Neuronal stem cell (in vitro differentiated cells): ENCODE data around the gene PLD6.

Experiments
- DNase-seq: peaks from one replicate; pipeline ENCODE4 v3.0.0-alpha.2; 2013; ENCODE audit warnings: low spot score
- H2AFZ ChIP-seq: one replicate; pipeline ENCODE4 v1.6.1; 2013; ENCODE audit warnings: mild to moderate bottlenecking, low read length, inconsistent platforms
- H2AK5ac ChIP-seq: 2 replicates; pipeline ENCODE4 v1.6.1; 2013; ENCODE audit warnings: low read depth, mild to moderate bottlenecking, inconsistent platforms, low read length, moderate library complexity, mixed read lengths
- H2BK120ac ChIP-seq: 2 replicates; pipeline ENCODE4 v1.6.1; 2013; ENCODE audit warnings: low read depth, mild to moderate bottlenecking, inconsistent platforms, low read length, moderate library complexity, mixed read lengths
- H2BK12ac ChIP-seq: one replicate; pipeline ENCODE4 v1.6.1; 2013; ENCODE audit warnings: low read length, inconsistent platforms
- H2BK15ac ChIP-seq: 2 replicates; pipeline ENCODE4 v1.6.1; 2013; ENCODE audit warnings: mild to moderate bottlenecking, low read length, inconsistent platforms, mixed read lengths
- H2BK5ac ChIP-seq: one replicate; pipeline ENCODE4 v1.6.1; 2013; ENCODE audit warnings: inconsistent platforms, mild to moderate bottlenecking, low read length, moderate library complexity
- H3K14ac ChIP-seq: one replicate; pipeline ENCODE4 v1.6.1; 2013; ENCODE audit warnings: low read length, inconsistent platforms
- H3K18ac ChIP-seq: 2 replicates; pipeline ENCODE4 v1.6.1; 2013; ENCODE audit warnings: low read length, inconsistent platforms
- H3K23ac ChIP-seq: 2 replicates; pipeline ENCODE4 v1.6.1; 2013; ENCODE audit warnings: low read depth, mild to moderate bottlenecking, mixed read lengths, low read length, inconsistent platforms; ENCODE audit not compliant: poor library complexity
- H3K27ac ChIP-seq: replicated peaks from 3 replicates; pipeline ENCODE4 v1.5.1; 2013; ENCODE audit warnings: low read length, inconsistent platforms
- H3K27me3 ChIP-seq, 3 experiments: 2 replicates each; pipeline ENCODE4 v1.6.1; 2013; ENCODE audit warnings: low read length in 3 of 3, mild to moderate bottlenecking in 2 of 3, inconsistent platforms in 1 of 3, low read depth in 1 of 3, mixed read lengths in 1 of 3, moderate library complexity in 1 of 3; ENCODE audit not compliant: control insufficient read depth in 3 of 3, insufficient read depth in 3 of 3
- H3K36me3 ChIP-seq, 2 donors: replicated peaks in 1 of 2; 2 replicates each; pipeline ENCODE4 v1.6.1; 2013; ENCODE audit warnings: low read length in 2 of 2; ENCODE audit not compliant: control insufficient read depth in 2 of 2, insufficient read depth in 2 of 2
- H3K4ac ChIP-seq: 2 replicates; pipeline ENCODE4 v1.6.1; 2013; ENCODE audit warnings: inconsistent platforms, mild to moderate bottlenecking, low read length, moderate library complexity
- H3K4me1 ChIP-seq, 2 donors: 1 replicate in 1 of 2; 2 replicates in 1 of 2; pipeline ENCODE4 v1.6.1; 2013; ENCODE audit warnings: low read length in 2 of 2, low read depth in 1 of 2; ENCODE audit not compliant: control insufficient read depth in 2 of 2, insufficient read depth in 1 of 2
- H3K4me2 ChIP-seq: one replicate; pipeline ENCODE4 v1.6.1; 2013; ENCODE audit warnings: mild to moderate bottlenecking, low read length, inconsistent platforms; ENCODE audit not compliant: insufficient read depth, poor library complexity, severe bottlenecking
- H3K4me3 ChIP-seq, 2 donors: 2 replicates each; pipeline ENCODE4 v1.5.1; 2013; ENCODE audit warnings: low read length in 2 of 2, mild to moderate bottlenecking in 2 of 2, inconsistent platforms in 1 of 2, moderate library complexity in 1 of 2
- H3K79me1 ChIP-seq: one replicate; pipeline ENCODE4 v1.6.1; 2013; ENCODE audit warnings: low read depth, mild to moderate bottlenecking, inconsistent platforms, low read length, moderate library complexity
- H3K9ac ChIP-seq: one replicate; pipeline ENCODE4 v1.6.1; 2013; ENCODE audit warnings: mild to moderate bottlenecking, low read depth, low read length, inconsistent platforms; ENCODE audit not compliant: poor library complexity
- H3K9me3 ChIP-seq, 2 donors: replicated peaks in 1 of 2; 2 replicates each; pipeline versions ENCODE3 to v1.6.1; 2013; ENCODE audit warnings: low read length in 2 of 2, mild to moderate bottlenecking in 2 of 2, inconsistent platforms in 1 of 2, low read depth in 1 of 2, mixed read lengths in 1 of 2, moderate library complexity in 1 of 2; ENCODE audit not compliant: control insufficient read depth in 2 of 2, insufficient read depth in 1 of 2
- H4K8ac ChIP-seq: one replicate; pipeline ENCODE4 v1.6.1; 2013; ENCODE audit warnings: low read depth, mild to moderate bottlenecking, inconsistent platforms, low read length, moderate library complexity
- H4K91ac ChIP-seq: one replicate; pipeline ENCODE4 v1.6.1; 2013; ENCODE audit warnings: low read length, low read depth, mild to moderate bottlenecking, inconsistent platforms; ENCODE audit not compliant: poor library complexity
- WGBS, 2 donors: extraction: QIAGEN DNeasy Blood & Tissue Kit; methylation state at CpG; one replicate each; pipeline ENCODE4 v1.1.7; 2013; ENCODE audit warnings: missing lambda C conversion rate in 2 of 2, mixed read lengths in 1 of 2; ENCODE audit not compliant: insufficient read length in 2 of 2, insufficient replicate concordance in 1 of 2; ENCODE audit errors: extremely low coverage in 2 of 2; 5-methylcytosine and 5-hydroxymethylcytosine counted together

PLD6 gene

DNA sequence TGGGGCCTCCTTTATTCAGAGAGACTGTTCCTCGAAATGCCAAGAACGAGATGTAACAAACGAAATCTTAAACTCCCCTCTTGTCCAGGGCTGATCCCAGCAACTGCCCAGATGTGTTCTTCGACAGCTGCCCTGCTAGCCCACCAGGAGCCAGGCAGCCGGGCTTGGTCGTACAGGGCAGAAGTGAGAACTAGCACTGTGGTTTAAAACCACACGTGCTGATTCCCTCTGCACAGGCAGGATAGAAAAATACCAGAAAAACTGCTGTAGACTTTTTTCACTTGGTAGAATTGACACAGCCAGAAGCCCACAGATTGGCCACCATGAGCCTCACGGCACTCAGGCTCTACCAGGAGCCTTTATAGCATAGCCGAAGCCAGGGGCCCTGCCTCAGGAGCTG, 33.1 kb downstream of the PLD6 start:
- no peak overlapping the region for H4K91ac ChIP-seq
- no peak overlapping the region for H3K18ac ChIP-seq
- no peak overlapping the region for H2BK15ac ChIP-seq
- no peak overlapping the region for H2BK12ac ChIP-seq
- no peak overlapping the region for H3K4me3 ChIP-seq
- peaks cover 4 to 16% of the 10 kb centered on the region in 2 donors for H3K4me1 ChIP-seq
- no peak overlapping the region for H3K9ac ChIP-seq
- DNase-seq: no peak
- peaks cover 2% of the 10 kb centered on the region for H3K79me1 ChIP-seq
- no peak overlapping the region for H2AFZ ChIP-seq
- H3K14ac ChIP-seq: no peak overlapping the region
- no peak overlapping the region for H3K4ac ChIP-seq
- H2BK120ac ChIP-seq: no peak overlapping the region
- peaks cover 43 to 91% of the 10 kb centered on the region in 2 donors for H3K36me3 ChIP-seq
- H3K27ac ChIP-seq: no peak overlapping the region
- no peaks in the 10 kb centered on the region for H3K27me3 ChIP-seq
- no peak overlapping the region for H3K4me2 ChIP-seq
- no peaks in the 10 kb centered on the region for H3K9me3 ChIP-seq
- no peak overlapping the region for H2BK5ac ChIP-seq
- H3K23ac ChIP-seq: no peak overlapping the region
- no peak overlapping the region for H2AK5ac ChIP-seq
- H4K8ac ChIP-seq: no peak overlapping the region
- WGBS, 2 donors: no CpG with 5 or more reads among the region's 9 CpGs

DNA sequence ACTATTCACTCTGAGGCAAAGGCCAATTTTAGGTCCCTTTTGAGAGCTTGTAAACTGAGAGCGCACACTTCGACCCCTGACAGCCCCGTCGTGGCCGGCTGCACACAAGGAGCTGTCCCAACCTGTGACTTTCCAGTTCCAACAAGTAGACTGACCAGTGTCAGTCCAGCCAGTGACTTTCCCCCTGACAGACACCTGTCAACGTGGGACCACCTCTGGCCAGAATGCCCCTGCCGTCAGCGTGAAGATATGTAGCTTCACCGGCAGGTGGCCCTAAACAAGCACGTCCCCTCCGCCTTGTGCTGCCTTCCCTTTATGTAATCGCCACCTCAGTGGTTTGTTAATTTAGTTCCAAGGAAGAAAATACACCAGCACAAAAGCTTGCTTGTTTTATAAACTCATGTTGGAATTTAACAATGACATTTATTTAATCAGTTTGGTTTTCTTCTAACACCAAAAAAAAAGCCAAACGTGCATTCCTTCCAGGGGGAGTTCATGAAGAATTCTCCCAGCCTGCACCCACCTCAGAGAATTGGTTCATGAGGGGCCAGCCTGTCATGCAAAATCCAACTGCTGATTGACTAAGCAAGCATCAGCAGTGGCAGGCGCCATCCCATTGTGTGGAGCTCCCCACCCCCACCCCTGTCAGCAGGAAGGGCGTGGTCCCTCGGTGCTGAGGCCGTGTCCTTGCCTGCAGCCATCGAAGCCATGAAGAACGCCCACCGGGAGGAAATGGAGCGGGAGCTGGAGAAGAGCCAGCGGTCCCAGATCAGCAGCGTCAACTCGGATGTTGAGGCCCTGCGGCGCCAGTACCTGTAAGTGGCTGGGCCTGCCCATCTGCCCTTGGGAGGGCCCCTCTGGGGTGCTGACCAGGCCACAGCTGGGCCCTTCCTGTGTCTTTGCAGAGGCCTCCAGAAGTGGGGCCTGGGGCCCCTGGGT, 33.9 kb downstream of the PLD6 start:
- H2BK12ac ChIP-seq: no peak overlapping the region
- no peak overlapping the region for H3K4me2 ChIP-seq
- H3K27ac ChIP-seq: no peak overlapping the region
- H2AFZ ChIP-seq: no peak overlapping the region
- H4K8ac ChIP-seq: no peak overlapping the region
- H3K79me1 ChIP-seq: peaks cover 2% of the 10 kb centered on the region
- H2BK120ac ChIP-seq: no peak overlapping the region
- no peaks in the 10 kb centered on the region for H3K9me3 ChIP-seq
- no peak overlapping the region for H3K14ac ChIP-seq
- H2BK15ac ChIP-seq: no peak overlapping the region
- H4K91ac ChIP-seq: no peak overlapping the region
- H3K36me3 ChIP-seq: peaks cover 44 to 91% of the 10 kb centered on the region in 2 donors
- no peak overlapping the region for H3K9ac ChIP-seq
- H3K4ac ChIP-seq: no peak overlapping the region
- no peak for DNase-seq
- H3K27me3 ChIP-seq: no peaks in the 10 kb centered on the region
- H2BK5ac ChIP-seq: no peak overlapping the region
- H2AK5ac ChIP-seq: no peak overlapping the region
- no peak overlapping the region for H3K4me3 ChIP-seq
- H3K18ac ChIP-seq: peak overlapping the region; percentile 25
- H3K23ac ChIP-seq: peak overlapping the region; percentile 78
- peaks cover 6 to 16% of the 10 kb centered on the region in 2 donors for H3K4me1 ChIP-seq
- WGBS, 2 donors: no CpG with 5 or more reads among the region's 26 CpGs

DNA sequence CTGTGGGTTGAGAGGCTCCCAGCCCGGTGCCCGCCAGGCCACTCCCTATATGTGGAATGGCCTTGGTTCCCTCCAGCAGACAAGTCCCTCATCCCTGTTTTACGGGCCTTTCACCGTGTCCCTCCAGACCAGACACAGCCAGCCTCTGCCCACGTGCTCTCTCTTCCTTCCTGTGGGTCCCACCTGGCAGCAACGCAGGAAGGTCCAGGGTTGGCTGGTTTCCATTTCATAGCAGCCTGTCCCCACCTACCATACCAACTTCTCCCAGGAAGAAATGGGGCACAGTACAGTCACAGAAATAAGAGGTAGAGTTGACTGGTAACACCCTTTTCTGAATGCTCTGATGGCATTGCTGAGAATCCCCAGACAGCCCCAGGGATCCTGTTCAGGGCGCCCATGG, 34.9 kb downstream of the PLD6 start:
- H2BK12ac ChIP-seq: no peak overlapping the region
- H3K4me1 ChIP-seq: peaks cover 6 to 16% of the 10 kb centered on the region in 2 donors
- H3K4me2 ChIP-seq: no peak overlapping the region
- H2AK5ac ChIP-seq: no peak overlapping the region
- H3K4me3 ChIP-seq: no peak overlapping the region
- H3K27ac ChIP-seq: no peak overlapping the region
- H2BK5ac ChIP-seq: no peak overlapping the region
- H3K9me3 ChIP-seq: no peaks in the 10 kb centered on the region
- no peaks in the 10 kb centered on the region for H3K27me3 ChIP-seq
- no CpG with 5 or more reads among the region's 7 CpGs for WGBS, 2 donors
- H3K23ac ChIP-seq: peak overlapping the region; percentile 67
- H3K14ac ChIP-seq: no peak overlapping the region
- DNase-seq: no peak
- H3K4ac ChIP-seq: no peak overlapping the region
- H3K18ac ChIP-seq: peak overlapping the region; percentile 51
- no peak overlapping the region for H2BK15ac ChIP-seq
- no peak overlapping the region for H2BK120ac ChIP-seq
- peaks cover 41 to 91% of the 10 kb centered on the region in 2 donors for H3K36me3 ChIP-seq
- no peak overlapping the region for H3K9ac ChIP-seq
- H3K79me1 ChIP-seq: peaks cover 2% of the 10 kb centered on the region
- no peak overlapping the region for H4K91ac ChIP-seq
- H2AFZ ChIP-seq: no peak overlapping the region
- no peak overlapping the region for H4K8ac ChIP-seq

DNA sequence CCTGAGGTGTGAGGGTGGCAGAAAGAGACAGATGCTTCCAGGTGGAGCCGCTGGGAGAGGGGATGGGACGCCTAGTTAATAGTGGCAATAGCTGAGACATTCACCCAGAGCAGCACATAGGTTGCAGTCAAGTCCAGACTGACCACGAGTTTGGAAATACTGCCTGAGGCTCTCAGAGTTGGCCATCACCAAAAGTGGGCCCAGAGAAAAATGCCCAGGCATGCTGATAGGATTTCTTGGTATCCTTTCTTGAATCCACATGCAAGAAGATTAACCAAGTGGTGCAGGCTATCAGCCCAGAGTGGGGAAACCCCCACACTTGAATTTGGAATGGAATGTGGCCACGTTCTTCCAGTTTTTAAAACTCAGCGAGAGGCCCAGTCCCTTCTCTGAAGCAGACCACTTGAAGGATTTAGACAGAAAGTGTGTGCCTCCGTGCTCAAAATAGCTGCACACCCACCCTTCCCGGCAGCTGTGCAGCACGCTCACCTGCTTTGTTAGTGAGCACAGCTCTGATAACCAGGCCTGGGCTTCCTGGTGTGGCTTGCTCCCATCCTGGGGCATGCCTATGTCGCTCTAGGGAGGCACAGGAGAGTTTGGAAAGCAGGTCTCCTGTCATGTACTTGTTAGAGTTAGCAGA, 35.7 kb downstream of the PLD6 start:
- Histone ChIP-seq H3K9ac (no peak overlapping the region), H3K4ac (no peak overlapping the region), H3K79me1 (peaks cover 2% of the 10 kb centered on the region), H4K8ac (no peak overlapping the region), H3K27ac (no peak overlapping the region), H3K23ac (no peak overlapping the region), H2BK120ac (no peak overlapping the region), H3K4me2 (no peak overlapping the region), H3K9me3 (no peaks in the 10 kb centered on the region), H2AK5ac (no peak overlapping the region), H3K27me3 (no peaks in the 10 kb centered on the region), H2BK15ac (no peak overlapping the region), H3K36me3 (peaks cover 40 to 91% of the 10 kb centered on the region in 2 donors), H3K4me3 (no peak overlapping the region), H3K18ac (no peak overlapping the region), H3K4me1 (peaks cover 6 to 16% of the 10 kb centered on the region in 2 donors), H2AFZ (no peak overlapping the region), H4K91ac (no peak overlapping the region), H2BK12ac (no peak overlapping the region), H2BK5ac (no peak overlapping the region), H3K14ac (no peak overlapping the region)
- DNase-seq: no peak
- no CpG with 5 or more reads among the region's 9 CpGs for WGBS, 2 donors
